Measurements from ENCODE around the gene AFTPH.

DNA sequence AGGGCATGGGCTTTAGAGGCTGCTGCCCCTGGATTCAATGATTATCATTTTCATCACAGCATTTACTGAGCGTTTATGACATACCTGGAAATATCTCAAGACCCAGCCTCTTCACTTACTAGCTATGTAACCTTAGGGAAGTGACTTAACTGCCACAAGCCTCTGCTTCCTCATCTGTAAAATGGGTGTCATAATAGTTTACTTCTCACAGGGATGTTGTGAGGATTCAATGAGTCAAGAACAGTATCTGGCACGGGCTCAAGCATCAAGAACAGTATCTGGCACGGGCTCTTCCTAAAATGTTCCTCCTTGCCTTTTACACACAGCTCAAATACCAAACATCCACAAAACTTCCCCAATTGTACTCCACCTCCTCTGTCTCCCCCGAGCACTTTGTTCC, 38.8 kb upstream of the AFTPH start:
- no peak for TF ChIP-seq TAF1 (IDR thresholded peaks at IDR 0.05; ENCODE audit: low read depth)
- no peak for TF ChIP-seq RAD21 (IDR thresholded peaks at IDR 0.05; ENCODE audit: low read depth)
- no peak for TF ChIP-seq TCF12 (IDR thresholded peaks at IDR 0.05; ENCODE audit: low read depth)
- TF ChIP-seq ZBTB7A (IDR thresholded peaks at IDR 0.05; ENCODE audit: low read depth): no peak
- no peak for TF ChIP-seq YY1 (IDR thresholded peaks at IDR 0.05; ENCODE audit: low read depth)
- TF ChIP-seq, protein P1, sequence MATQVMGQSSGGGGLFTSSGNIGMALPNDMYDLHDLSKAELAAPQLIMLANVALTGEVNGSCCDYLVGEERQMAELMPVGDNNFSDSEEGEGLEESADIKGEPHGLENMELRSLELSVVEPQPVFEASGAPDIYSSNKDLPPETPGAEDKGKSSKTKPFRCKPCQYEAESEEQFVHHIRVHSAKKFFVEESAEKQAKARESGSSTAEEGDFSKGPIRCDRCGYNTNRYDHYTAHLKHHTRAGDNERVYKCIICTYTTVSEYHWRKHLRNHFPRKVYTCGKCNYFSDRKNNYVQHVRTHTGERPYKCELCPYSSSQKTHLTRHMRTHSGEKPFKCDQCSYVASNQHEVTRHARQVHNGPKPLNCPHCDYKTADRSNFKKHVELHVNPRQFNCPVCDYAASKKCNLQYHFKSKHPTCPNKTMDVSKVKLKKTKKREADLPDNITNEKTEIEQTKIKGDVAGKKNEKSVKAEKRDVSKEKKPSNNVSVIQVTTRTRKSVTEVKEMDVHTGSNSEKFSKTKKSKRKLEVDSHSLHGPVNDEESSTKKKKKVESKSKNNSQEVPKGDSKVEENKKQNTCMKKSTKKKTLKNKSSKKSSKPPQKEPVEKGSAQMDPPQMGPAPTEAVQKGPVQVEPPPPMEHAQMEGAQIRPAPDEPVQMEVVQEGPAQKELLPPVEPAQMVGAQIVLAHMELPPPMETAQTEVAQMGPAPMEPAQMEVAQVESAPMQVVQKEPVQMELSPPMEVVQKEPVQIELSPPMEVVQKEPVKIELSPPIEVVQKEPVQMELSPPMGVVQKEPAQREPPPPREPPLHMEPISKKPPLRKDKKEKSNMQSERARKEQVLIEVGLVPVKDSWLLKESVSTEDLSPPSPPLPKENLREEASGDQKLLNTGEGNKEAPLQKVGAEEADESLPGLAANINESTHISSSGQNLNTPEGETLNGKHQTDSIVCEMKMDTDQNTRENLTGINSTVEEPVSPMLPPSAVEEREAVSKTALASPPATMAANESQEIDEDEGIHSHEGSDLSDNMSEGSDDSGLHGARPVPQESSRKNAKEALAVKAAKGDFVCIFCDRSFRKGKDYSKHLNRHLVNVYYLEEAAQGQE (IDR thresholded peaks at IDR 0.05; ENCODE audit: low read depth): no peak
- TF ChIP-seq, protein P2, sequence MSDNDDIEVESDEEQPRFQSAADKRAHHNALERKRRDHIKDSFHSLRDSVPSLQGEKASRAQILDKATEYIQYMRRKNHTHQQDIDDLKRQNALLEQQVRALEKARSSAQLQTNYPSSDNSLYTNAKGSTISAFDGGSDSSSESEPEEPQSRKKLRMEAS (IDR thresholded peaks at IDR 0.05): no peak
- no peak for TF ChIP-seq CEBPB (IDR thresholded peaks at IDR 0.05)
- no peak for TF ChIP-seq EGR1 (IDR thresholded peaks at IDR 0.05)
- TF ChIP-seq FOXM1 (IDR thresholded peaks at IDR 0.05; ENCODE audit: borderline replicate concordance, low read depth): no peak
- no peak for TF ChIP-seq EP300 (IDR thresholded peaks at IDR 0.05; ENCODE audit: borderline replicate concordance)
- TF ChIP-seq, protein P3, sequence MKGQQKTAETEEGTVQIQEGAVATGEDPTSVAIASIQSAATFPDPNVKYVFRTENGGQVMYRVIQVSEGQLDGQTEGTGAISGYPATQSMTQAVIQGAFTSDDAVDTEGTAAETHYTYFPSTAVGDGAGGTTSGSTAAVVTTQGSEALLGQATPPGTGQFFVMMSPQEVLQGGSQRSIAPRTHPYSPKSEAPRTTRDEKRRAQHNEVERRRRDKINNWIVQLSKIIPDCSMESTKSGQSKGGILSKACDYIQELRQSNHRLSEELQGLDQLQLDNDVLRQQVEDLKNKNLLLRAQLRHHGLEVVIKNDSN (IDR thresholded peaks at IDR 0.05): no peak
- TF ChIP-seq CREB1 (IDR thresholded peaks at IDR 0.05; ENCODE audit: low read depth): no peak
- no peak for TF ChIP-seq TEAD4 (IDR thresholded peaks at IDR 0.05)
